ENCODE results near the gene DLG5.

DNA sequence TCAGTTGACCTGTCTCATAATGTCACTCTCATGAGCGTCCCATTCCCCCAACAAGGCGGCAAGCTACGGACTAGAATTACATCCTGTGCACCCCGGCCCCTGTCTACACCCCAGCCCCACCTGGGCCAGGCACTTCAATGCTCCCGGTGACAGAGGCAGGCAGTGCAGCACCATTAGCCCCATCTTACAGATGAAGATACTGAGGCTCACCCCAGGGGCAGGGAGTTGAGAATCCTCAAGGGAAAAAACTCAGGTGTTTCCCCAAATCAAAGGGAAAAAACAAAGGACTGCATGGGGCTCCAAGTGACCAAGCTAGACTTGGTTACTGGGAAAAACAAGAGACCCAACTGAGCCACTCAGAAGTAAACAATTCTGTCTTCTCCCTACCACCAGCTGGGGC lies 4.5 kb downstream of the DLG5 start:
- TF ChIP-seq POLR2AphosphoS5 (IDR thresholded peaks at IDR 0.05) (no peak), CTCF (IDR thresholded peaks at IDR 0.05) (no peak), POLR2A (IDR thresholded peaks at IDR 0.05) (no peak)

All from suprapubic skin (tissue), 4 donors.